ENCODE data around the gene ONECUT3. TPM values are rescaled to one million over a fixed set of nuclear protein-coding genes. Genes with fewer than 3 reads are reported as not detected.

ONECUT3 gene
- total RNA-seq, 2 experiments from 2014 or later: not detected

DNA sequence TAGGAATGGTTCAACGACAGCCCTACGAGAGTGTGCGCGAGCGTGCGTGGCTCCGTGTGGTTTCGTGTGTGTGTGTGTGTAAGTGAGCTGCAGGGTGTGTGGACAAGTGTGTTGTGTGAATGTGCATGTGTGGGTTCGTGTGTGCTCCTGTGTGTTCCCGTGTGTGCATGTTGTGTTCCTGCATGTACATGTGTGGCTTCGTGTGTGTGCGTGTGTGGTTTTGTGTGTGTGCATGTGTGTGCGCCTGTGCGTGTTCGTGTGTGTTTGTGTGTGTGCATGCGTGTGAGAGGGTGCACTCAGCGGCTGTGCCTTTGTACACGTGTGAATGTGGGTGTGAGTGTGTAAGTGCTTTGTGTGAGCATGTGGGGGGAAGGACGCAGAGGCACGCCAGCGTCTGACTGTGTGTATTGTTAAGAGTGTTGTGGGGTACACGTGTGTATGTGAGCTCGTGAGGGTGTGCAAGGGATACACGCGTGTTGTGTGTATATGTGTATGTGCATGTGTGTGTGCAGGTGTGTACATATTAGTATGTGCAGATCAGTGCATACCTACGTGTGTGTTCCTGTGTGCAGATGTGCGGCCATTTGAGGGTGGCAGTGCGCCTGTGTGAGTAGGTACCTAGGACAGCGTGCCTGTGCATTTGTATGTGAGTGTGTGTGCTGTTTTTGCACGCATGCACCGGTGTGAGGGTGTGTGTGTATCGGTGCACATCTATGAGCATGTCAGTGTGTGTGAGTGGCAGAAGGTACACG is 24.3 kb upstream of the ONECUT3 start:
- H3K27me3 Mint-ChIP-seq: peaks cover 33% of the 10 kb centered on the region
- intact Hi-C loops (cut with micrococcal nuclease): no loop called here
- no peaks in the 10 kb centered on the region for H3K36me3 Mint-ChIP-seq (ENCODE audit: low read depth)

GRCh38 chr19:1729568-1729925 is 23.8 kb upstream of the ONECUT3 start:
- Mint-ChIP-seq H3K4me3 (no peak overlapping the region), H3K36me3 (ENCODE audit: low read depth) (no peaks in the 10 kb centered on the region), H3K27me3 (peaks cover 36% of the 10 kb centered on the region), H3K27ac (no peak overlapping the region), H3K9me3 (no peaks in the 10 kb centered on the region), H3K4me1 (ENCODE audit: low read depth) (peaks cover 3% of the 10 kb centered on the region)
- CTCF ChIA-PET: no interaction called here
- DNase-seq: no peak
- no peak for TF ChIP-seq CTCF (IDR thresholded peaks at IDR 0.05)
- ATAC-seq: no peak
- POLR2A ChIA-PET: no interaction called here
- intact Hi-C loops (cut with micrococcal nuclease): no loop called here

More for the DNA sequence above, 24.3 kb upstream of the ONECUT3 start:
- Mint-ChIP-seq H3K4me3 (no peak overlapping the region), H3K27ac (no peak overlapping the region), H3K9me3 (no peaks in the 10 kb centered on the region), H3K4me1 (ENCODE audit: low read depth) (peaks cover 3% of the 10 kb centered on the region)
- ChIA-PET POLR2A (no interaction called here), CTCF (interaction anchor here (1.1 kb wide), 1 partner anchor 57 kb away, joined by 3 read pairs; no protein-coding TSS in a partner anchor)
- DNase-seq (no peak), ATAC-seq (no peak)
- TF ChIP-seq CTCF (IDR thresholded peaks at IDR 0.05): no peak

GRCh38 chr19:1730157-1730556 is 23.1 kb upstream of the ONECUT3 start:
- Mint-ChIP-seq H3K27ac (no peak overlapping the region), H3K4me1 (ENCODE audit: low read depth) (peaks cover 3% of the 10 kb centered on the region), H3K27me3 (peaks cover 33% of the 10 kb centered on the region), H3K9me3 (no peaks in the 10 kb centered on the region), H3K36me3 (ENCODE audit: low read depth) (no peaks in the 10 kb centered on the region), H3K4me3 (no peak overlapping the region)
- ChIA-PET CTCF (no interaction called here), POLR2A (no interaction called here)
- TF ChIP-seq CTCF (IDR thresholded peaks at IDR 0.05): no peak
- intact Hi-C loops (cut with micrococcal nuclease): no loop called here
- DNase-seq: no peak
- ATAC-seq: no peak

GRCh38 chr19:1734321-1734966 is 18.9 kb upstream of the ONECUT3 start:
- POLR2A ChIA-PET: no interaction called here
- CTCF ChIA-PET: interaction anchor here (1.9 kb wide), 1 partner anchor 47 kb away, joined by 6 read pairs; no protein-coding TSS in a partner anchor
- no peaks in the 10 kb centered on the region for H3K36me3 Mint-ChIP-seq (ENCODE audit: low read depth)
- no peaks in the 10 kb centered on the region for H3K4me1 Mint-ChIP-seq (ENCODE audit: low read depth)
- intact Hi-C loops (cut with micrococcal nuclease): no loop called here
- DNase-seq (no peak), ATAC-seq (no peak)
- H3K27me3 Mint-ChIP-seq: peaks cover 22% of the 10 kb centered on the region
- no peaks in the 10 kb centered on the region for H3K9me3 Mint-ChIP-seq
- no peak overlapping the region for H3K27ac Mint-ChIP-seq
- no peak overlapping the region for H3K4me3 Mint-ChIP-seq
- TF ChIP-seq CTCF (IDR thresholded peaks at IDR 0.05): no peak

DNA sequence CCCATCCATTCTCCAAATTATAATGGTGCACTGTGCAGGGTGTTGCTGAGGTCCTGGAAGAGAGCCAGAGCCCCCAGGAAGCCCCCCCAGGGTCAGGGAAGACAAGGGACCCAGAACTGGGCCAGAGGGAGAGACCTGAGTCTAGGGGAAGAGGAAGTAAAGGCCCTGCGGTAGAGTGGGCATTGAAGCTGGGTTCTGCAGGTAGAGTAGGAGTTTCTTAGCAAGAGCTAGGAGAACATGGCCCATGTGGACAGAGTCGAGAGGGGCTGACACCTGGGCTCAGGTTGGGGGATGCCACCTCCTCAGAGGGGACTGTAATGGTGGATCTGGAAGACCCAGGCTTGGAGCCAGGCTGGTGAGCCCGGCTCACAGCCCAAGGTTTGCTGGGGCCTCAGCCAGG is 17.0 kb upstream of the ONECUT3 start:
- no peaks in the 10 kb centered on the region for H3K4me1 Mint-ChIP-seq (ENCODE audit: low read depth)
- ChIA-PET CTCF (no interaction called here), POLR2A (no interaction called here)
- H3K4me3 Mint-ChIP-seq: no peak overlapping the region
- DNase-seq (no peak), ATAC-seq (no peak)
- H3K36me3 Mint-ChIP-seq (ENCODE audit: low read depth): no peaks in the 10 kb centered on the region
- no peak for TF ChIP-seq CTCF (IDR thresholded peaks at IDR 0.05)
- H3K27me3 Mint-ChIP-seq: peaks cover 24% of the 10 kb centered on the region
- intact Hi-C loops (cut with micrococcal nuclease): no loop called here
- H3K9me3 Mint-ChIP-seq: no peaks in the 10 kb centered on the region
- no peak overlapping the region for H3K27ac Mint-ChIP-seq
